Stimulated activated CD4-positive, alpha-beta T cell treated with anti-CD3 and anti-CD28 coated beads, Interleukin-1b, Interleukin-23, amount 100 ng/mL, for 4 hours (primary cell): Measurements from ENCODE around the gene ASF1B.

Source experiments
- DNase-seq, 2 donors: peaks; one replicate each; pipeline ENCODE4 v3.0.0-alpha.2; 2020; ENCODE audit warnings: low read depth in 2 of 2

Gene ASF1B

DNA sequence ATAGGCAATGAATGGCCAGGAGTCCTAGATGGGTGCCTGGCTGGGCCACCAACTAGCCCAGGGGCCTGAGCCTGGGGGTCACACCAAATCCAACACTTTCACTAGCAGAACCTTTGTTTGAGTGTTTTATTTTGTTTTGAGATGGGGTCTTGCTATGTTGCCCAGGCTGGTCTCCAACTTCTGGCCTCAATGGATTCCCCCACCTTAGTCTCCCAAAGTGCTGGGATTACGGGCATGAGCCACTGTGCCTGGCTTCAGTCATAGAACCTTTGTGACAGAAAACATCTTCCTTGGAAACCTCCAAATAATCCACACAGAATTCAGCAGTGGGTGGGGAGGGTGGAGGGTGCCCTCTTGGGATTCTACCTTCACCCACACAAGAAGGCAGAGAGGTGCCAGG is 24.9 kb downstream of the ASF1B start:
- DNase-seq: no peak

DNA sequence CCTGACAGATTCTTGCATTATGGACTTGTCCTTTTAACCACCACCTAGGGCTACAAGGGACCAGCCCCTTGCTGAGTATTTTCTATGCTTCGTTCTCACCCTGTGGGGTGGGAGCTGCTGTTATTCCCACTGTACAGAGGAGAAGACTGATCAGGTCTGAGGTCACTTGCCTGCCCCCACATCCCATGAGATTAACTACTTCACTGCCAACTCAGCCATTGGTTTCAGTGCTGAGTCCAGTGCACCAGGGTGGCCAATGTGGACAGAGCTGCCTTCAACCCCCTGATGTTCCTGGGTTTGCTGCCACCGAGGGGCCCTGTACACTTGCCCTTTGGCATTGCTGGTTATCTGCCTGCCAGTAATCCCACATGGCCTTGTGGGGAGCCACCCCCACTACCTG is 25.7 kb downstream of the ASF1B start:
- DNase-seq: no peak

DNA sequence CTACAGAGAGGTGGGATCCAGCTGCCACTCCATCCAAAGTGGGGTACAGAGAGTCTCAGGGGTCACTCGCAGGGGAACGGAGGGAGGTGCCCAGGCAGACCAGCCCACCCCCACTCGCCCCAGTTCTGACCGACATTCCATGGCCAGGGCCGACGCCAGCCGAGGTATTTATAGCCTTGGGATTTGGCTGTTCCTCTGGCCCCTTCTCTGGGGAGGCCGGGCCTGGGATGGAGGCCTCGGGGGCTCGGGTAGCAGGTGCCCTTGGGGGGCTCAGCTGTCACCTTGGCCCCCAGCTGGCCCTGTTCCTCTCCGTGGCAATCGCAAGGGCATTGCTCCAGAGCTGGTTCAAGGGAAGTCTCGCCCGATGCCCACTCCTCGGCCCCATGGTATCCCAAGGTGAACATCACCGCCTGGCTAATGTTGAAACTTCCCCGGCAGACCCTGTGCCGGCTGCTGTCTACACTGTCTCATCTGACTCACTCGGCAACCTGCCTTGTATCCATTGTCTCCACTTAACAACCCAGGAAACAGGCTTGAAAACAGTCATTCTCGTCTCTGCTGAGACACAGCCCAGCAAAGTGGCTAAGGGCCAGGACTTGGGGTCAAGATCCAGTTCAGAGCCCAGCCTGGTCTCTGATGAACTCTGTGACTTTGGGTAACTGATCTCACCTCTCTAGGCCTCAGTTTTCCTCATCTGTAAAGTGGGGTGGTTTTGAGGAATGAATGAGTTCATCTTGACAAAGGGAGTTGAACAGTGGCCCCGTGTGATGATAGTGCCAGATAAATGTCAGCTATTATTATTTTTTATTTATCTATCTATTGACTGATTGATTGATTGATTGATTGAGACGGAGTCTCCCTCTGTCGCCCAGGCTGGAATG is 28.6 kb downstream of the ASF1B start:
- DNase-seq: no peak

DNA sequence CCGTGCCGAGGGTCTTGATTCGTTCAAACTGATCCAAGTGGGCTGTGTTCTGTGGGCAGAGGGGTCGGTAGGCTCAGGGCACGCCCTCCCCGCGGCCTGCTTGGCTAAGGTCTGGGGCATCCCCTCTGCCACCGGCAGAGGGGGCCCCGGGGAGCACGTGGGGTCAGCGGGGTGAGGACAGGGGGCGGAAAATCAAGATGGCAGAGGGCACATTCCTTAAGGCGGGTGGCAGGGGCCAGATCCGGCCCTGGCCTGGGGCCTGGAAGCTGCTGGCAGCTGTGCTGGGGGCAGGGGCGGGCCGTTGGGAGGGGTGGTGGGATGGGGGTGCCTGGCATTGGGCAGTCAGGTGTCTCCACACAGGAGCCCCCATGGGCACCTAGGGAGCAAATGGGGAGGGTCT is 29.5 kb downstream of the ASF1B start:
- no peak for DNase-seq

DNA sequence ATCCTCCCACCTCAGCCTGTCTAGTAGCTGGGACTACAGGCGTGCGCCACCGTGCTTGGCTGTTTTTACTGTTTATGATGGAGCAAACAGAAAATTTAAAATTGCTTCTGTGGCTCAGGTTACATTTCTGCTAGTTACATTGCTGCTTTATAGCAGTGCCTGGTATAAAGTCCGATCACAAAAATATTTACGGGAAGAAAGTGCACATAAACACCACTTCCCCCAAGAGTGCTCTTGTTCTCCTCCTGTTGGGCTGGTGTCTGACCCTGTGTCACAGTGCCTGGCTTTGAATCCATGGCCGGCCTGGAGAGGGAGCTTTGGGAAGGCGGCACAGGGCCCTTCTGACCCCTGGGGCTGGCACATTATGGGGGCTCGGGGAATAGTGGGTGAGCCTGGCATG is 30.7 kb downstream of the ASF1B start:
- no peak for DNase-seq

DNA sequence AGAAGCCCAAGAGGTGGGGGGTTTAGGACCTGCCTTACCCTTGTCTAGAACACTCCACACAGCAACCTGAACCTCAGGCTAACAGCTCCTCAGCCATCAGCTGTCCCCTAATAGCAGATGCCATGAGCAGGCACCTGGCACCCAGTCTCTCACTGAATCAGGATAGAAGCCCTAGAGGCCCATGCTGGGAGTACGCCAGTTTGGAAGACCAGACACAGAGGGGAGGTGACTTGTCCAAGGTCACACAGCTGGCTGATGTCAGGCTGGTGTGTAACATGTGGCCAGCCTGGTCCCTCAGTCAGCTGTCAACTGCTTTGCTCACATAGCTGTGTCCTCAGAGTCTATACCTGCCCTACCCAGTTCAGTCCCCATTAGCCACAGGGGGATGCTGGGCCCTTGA is 33.1 kb downstream of the ASF1B start:
- DNase-seq: no peak

DNA sequence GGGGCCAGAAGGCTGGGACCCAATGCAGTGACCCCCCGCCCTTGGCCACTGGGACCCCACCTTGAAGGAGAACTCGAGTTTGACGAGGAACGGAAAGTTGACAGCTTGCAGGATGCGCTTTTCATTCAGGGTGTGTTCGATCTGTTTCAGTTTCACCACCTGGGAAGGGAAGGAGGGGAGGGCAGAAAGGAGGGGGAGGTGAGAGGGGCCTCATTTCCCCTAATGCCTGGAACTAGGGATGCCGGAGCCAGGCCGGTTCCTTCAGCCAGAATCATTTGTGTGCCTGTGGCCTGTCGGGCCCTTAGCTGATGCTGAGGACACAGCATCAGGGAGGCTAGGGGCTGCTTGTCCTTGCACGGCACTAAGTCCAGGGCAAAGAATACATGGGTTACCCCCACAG is 33.6 kb downstream of the ASF1B start:
- no peak for DNase-seq

DNA sequence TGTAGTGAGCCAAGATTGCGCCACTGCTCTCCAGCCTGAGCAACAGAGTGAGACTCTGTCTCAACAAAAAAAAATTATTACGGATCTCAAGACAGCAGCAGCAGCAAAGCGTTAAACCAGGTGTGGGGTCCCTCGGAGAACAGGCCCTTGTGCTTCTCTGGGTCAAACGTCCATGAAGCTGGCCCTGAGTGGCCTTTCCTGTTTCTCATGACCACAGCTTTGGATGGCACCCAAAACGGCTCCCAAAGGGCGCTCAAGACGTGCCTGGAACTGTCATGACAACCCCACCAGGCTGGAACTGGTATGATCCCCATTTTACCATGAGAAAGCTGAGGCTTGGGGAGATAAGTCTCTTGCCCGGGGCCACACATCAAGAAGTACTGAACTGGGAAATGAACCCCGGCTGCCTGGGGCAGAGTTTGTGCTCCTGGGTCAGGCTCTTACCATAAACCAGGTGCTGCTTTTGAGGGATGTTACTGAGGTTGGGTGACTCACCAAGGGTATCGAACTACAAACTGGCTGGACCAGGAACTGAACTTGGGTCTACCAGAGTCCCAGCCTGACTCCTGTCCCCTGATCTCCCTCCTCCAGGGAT is 34.2 kb downstream of the ASF1B start:
- no peak for DNase-seq

DNA sequence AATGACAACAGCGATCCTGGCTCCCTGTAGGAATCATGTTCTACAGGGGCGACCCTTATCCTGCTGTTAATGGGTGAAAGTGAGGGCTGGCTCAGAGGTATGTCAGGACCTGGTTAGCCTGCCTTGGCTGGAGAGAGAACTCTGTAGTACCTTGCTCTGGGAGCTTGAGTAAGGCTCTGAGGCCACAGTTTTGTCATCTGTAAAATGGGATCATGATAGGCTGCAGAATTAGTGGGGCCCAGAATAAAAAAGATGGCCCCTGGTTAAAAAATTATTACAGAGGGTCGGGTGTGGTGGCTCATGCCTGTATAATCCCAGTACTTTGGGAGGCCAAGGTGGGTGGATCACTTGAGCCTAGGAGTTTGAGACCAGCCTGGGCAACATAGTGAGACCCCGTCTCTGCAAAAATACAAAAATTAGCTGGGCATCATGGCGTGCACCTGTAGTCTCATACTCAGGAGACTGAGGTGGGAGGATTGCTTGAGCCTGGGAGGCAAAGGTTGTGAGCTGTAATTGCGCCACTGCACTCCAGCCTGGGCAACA is 35.3 kb downstream of the ASF1B start:
- DNase-seq: no peak

DNA sequence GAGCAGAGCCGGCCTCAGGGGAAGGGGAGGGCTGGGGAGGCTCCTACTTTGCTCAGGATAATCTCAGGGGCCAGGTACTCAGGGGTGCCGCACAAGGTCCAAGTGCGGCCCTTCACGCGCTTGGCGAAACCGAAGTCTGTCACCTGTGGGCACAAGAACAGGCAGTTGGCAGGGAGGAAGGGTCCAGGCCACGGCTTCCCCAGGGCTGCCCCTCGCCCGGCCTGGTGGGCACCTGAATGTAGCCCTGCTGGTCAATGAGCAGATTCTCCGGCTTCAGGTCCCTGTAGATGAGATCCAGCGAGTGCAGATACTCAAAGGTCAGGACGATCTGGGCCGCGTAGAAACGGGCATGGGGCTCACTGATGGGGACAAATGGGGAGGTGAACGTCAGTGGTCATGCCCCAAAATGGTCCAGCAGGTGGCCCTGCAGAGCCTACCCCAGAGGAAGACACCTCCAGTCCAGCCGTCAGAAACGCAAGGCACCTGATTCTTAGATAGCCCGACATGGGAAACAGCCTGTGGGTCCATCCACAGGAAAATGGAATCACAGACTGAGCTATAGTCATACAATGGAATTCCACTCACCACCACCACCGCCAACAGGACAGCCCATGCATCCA is 38.7 kb downstream of the ASF1B start:
- no peak for DNase-seq

DNA sequence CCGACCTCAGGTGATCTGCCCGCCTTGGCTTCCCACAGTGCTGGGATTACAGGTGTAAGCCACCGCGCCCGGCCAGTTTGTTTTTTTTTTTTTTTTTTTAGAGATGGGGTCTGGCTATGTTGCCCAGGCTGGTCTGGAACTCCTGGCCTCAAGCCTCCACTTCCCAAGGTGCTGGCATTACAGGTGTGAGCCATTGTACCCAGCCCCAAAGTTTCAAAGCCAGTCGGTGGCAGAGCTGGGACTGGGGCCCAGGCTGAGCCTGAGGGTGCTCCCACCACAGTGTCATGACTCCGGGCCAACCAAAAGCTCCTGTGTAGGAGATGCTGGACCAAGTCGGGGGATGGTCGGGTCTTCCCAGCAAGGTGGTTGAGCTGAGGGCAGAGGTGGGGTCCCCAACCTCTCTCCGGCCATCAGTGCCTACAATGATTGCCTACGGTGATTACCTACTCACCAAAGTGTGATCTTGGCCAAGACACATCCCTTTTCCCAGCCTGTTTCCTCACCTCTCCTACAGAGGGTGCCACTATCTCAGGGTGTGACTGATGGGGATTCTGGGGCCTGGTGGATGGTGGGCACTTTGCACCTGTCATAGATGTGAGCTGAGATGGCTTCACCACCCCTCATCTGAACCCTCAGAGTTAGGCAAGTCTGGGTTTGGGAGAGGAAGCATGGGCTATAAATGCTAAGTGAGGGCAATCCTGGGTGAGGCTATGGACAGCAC is 40.0 kb downstream of the ASF1B start:
- DNase-seq: no peak

DNA sequence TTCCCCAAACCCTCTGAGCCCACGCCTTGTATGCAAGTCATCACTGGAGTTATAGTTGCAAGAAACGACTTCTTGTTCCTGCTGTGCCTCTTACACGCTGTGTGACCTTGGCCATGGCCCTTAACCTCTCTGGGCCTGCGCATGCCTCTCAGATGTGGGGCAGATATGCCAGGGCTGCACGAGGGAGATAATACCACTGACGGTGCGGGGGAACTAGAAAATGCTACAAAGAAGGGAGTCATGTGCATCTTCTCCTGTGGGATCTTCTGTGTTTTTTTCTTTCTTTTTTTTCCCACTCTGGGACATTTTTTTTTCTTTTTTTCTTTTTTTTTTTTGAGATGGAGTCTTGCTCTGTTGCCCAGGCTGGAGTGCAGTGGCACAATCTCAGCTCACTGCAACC is 41.5 kb downstream of the ASF1B start:
- DNase-seq: no peak

DNA sequence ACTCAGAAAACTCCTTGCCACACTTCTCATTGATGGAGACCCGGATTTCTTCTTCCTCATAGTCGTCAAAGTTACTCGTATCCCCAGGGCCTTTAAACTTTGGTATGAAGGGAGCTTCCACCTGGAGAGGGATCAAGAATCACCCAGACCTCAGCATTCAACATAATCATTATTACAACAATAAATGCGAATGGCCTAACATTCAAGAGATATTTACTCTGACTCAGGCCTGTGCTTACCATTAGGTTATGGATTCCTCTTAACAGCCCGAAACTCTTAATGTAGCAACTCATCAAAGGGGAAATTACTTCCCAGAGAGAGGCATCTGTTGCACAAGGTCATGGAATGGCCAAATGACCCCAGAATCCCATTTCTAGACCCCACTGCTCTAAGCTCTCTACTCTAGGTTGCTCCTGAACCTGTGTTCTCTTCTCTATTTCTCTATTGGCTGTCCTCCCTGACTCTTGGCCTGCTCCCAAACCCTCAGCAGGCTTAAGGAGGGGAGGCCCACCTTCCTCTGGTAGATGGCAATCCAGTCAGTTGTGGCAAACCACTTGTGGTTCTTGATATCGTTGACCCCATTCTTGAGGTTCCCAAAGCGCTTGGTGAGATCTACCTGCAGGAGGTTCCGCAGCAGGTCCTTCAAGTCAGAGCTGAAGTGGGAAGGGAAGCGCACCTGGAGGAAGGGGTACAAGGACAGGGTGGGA is 43.1 kb downstream of the ASF1B start:
- no peak for DNase-seq

DNA sequence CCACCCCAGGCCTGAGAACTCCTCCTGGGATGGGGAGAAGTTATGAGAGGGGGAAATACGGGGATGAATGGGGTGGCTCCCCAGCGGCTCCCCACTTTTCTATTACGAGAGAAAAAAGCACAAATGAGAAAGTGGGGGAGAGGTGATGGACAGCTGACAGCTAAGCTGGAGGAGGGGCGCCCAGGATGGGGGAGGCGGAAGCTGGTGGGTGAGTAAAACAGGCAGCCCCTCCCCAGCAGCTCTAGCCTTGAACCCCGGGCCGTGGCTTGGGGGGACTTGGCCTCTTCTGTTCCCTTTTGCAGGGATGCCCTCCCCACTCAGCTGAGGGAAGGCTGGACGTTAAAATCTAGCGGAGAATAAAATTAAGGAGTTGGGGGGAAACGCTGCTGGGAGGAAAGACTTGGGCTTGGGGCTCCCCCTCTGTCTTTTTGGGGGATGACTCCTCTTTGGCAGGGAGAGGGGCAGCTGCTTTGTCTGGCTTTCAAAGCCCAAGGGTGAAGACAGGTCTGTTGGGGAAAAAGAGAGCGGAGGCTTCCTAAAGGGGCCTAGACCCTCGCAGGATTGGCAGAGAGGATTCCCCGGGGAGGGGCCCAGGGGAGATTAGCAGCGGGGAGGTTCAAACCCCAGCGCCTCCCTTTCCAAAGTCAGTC is 44.5 kb downstream of the ASF1B start:
- no peak for DNase-seq

DNA sequence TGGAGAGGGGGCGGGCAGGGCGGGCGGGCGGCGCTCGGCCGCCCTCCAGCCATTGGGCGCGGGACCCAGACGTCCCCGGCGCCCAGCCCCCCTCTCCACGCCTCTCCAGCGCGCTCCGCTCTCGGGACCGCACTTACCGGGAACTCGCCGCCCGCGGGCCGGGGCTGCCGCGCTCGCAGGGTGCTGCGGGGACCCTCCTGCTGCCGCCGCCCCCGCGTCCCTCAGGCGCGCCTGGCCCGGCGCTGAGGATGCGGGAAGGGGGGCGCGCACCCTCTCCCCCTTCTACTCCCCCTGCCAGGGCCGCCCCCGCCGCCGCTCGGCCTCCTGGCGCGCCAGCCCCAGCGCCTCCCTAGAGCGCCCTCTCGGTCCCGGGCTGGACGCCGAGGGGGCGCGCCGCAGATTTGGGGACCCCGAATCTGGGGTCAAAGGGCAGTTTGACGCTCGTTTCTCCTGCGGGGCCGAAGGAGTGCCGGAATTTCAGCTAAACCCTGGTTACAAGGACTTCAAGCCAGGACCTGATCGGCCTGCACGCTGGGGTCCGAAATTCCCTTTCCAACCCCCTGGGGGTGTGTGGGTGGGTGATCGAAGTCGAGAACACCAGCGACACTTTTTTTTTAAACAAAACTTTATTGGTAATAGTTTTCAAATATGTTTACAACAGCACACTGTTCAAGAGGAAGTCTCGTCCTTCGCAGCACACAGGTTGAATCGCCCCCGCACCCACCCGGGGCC is 45.1 kb downstream of the ASF1B start:
- DNase-seq: peak in 1 of 2 donors; percentile 40

DNA sequence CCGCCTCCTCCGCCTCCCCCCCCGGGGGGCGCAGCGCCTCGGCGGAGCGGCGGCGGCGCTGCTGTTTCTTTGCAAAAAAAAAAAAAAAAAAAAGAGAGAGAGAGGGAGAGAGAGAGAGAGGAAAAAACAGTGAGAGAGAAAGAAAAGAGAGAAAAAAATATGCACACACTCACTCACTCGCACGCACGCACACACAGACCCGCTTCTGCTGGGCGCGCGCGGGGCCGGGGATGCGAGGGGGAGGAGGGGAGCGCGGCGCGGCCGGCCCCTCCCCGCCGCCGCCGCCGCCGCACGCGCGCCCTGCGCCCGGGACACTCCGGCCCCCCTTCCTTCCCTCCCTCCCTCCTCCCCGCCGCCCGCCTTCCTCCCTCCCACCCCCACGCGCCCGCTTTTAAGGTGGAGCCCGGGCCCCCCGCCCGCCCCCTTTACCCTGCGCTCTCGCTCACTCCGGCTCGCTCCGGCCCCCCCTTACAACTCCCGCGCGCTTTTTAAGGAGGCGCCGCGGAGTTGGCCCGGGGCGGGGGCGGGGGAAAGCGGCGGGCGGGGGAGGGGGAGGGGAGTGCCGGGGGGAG is 45.8 kb downstream of the ASF1B start, which contains the start of gene SAMD1:
Gene SAMD1 (minus strand): TSS at position 243 of the 572 bp plus-strand sequence.
- peak; percentile 87 to 89 for DNase-seq

DNA sequence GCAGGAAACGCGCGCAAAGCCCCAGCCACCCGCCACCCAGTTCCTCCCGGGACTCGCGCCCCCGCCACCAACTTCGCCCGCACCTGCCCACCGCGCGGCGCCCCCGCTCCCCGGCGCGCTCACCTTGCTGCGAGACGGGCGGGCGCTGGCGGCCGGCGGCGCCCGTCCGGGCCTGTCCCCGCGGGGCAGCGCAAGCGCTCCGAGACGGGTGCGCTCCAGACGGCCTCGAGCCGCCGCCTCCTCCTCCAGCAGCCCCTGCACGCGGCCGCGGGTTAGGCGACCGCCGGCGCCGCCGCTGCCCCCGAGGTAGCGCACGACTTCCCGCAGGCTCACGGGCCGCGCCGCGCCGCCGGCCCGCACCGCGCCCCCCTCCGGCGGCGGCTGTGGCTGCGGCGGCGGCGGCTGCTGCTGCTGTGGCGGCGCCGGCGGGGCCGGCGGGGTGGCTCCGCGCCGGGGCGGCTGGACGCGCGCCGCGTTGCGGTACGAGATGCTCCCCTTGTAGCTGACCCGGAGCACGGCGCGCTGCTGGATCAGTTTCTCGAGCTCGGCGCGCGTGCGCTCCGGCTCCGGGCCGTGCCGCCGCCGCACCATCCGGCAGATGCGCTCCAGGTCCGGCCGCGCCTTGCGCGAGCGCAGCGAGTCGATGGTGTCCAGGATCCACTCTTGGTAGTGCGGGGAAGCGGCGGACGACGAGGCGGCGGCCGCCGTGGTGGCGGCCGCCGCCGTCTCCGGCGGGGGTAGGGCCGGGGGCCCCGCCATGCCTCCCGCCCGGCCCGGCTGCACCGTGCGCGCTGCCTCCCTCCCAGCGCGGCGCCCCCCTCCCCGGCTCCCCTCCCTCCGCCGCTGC is 46.5 kb downstream of the ASF1B start:
- DNase-seq: peak in 1 of 2 donors; percentile 24

DNA sequence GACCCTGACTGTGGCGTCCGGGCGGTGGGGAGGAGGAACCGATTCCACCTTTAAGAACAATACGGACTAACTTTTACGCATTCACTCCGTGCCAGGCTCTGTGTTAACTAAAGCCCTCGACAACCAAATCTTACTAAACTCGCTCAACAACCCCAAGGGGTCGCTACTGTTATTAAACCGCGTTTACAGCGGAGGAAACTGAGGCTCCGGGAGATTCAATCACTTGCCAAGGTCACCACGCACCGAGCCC is 47.1 kb downstream of the ASF1B start:
- DNase-seq: peak in 1 of 2 donors; percentile 12
